ENCODE results near the gene SLC7A14.

- TF ChIP-seq CTCF (conservative IDR thresholded peaks at IDR 0.05; ENCODE audit: low read length) (no peak), EZH2phosphoT487 (IDR thresholded peaks at IDR 0.05; ENCODE audit: borderline replicate concordance) (no peak)
Observed at GRCh38 chr3:170531657-170532335, 54.1 kb downstream of the SLC7A14 start.
